Activated T-helper 17 cell treated with anti-CD3 and anti-CD28 coated beads, Interleukin-2, amount 50 U/mL, for 72 hours (primary cell): ENCODE measurements around the gene NOXO1. TPM values are rescaled to one million over a fixed set of nuclear protein-coding genes. Genes with fewer than 3 reads are reported as not detected.

Experiments
- ATAC-seq: fragments of 150-1000 bp; cut with Tn5 transposase; replicated peaks from 2 replicates; pipeline ENCODE4 v1.10.0; 2021; ENCODE audit warnings: mild to moderate bottlenecking, moderate library complexity
- H3K27ac Mint-ChIP-seq: one replicate; pipeline ENCODE4 v1.8.0; 2022; ENCODE audit warnings: mixed read lengths
- H3K27me3 Mint-ChIP-seq: one replicate; pipeline ENCODE4 v1.8.0; 2022; ENCODE audit warnings: mixed read lengths
- H3K36me3 Mint-ChIP-seq: one replicate; pipeline ENCODE4 v1.8.0; 2022; ENCODE audit warnings: low read depth, mild to moderate bottlenecking, mixed read lengths
- H3K4me1 Mint-ChIP-seq: one replicate; pipeline ENCODE4 v1.8.0; 2022; ENCODE audit warnings: mixed read lengths
- H3K4me3 Mint-ChIP-seq: one replicate; pipeline ENCODE4 v1.8.0; 2022; ENCODE audit warnings: mild to moderate bottlenecking, mixed read lengths
- H3K9me3 Mint-ChIP-seq: one replicate; pipeline ENCODE4 v1.8.0; 2022; ENCODE audit warnings: mixed read lengths
- total RNA-seq, 2 donors: library from RNA; stranded (reverse); gene quantifications; one replicate each; pipeline ENCODE4 v1.2.3, GENCODE V29; 2022

The NOXO1 gene, protein sequence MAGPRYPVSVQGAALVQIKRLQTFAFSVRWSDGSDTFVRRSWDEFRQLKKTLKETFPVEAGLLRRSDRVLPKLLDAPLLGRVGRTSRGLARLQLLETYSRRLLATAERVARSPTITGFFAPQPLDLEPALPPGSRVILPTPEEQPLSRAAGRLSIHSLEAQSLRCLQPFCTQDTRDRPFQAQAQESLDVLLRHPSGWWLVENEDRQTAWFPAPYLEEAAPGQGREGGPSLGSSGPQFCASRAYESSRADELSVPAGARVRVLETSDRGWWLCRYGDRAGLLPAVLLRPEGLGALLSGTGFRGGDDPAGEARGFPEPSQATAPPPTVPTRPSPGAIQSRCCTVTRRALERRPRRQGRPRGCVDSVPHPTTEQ
- 1 to 10 TPM in 1 of 2 donors, not detected in 1; 1.0 TPM for total RNA-seq

DNA sequence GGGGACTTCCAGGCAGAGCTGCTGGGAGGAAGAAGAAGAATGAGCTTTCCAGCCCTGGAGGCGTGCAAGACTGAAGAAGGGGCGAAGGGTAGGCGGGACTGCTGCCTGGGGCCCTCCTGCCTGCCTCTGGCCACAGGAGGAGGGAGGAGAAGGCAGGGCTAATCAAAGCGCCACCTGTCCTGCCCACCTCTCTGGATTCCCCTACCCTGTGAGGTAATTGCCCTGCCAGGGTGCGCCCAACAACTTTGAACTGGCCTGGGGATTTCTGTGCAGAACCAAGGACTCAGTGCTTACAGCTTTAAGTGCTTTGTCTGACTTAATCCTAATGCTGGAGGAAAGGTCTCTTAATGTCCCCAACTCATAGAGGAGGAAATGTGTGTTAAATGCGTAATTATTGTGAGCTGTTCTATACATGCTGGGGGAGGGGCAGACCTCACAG lies at the start of gene NOXO1:
Gene NOXO1 (minus strand): TSS at position 72 of the 439 bp plus-strand sequence. CDS start 290 bp downstream, outside the sequence.
- H3K4me1 Mint-ChIP-seq: no peaks in the 10 kb centered on the region
- no peak for ATAC-seq
- no peak within 1 kb of the TSS for H3K27ac Mint-ChIP-seq
- peaks cover 8% of the 10 kb centered on the region for H3K27me3 Mint-ChIP-seq
- no peaks in the 10 kb centered on the region for H3K9me3 Mint-ChIP-seq
- peaks cover 25% of the 10 kb centered on the region for H3K36me3 Mint-ChIP-seq
- H3K4me3 Mint-ChIP-seq: peak within 1 kb of the TSS; percentile 79

GRCh38 chr16:2030036-2030435 lies 48.8 kb upstream of the NOXO1 start:
- no peaks in the 10 kb centered on the region for H3K36me3 Mint-ChIP-seq
- H3K4me1 Mint-ChIP-seq: no peaks in the 10 kb centered on the region
- no peaks in the 10 kb centered on the region for H3K27me3 Mint-ChIP-seq
- no peaks in the 10 kb centered on the region for H3K9me3 Mint-ChIP-seq
- H3K4me3 Mint-ChIP-seq: no peak overlapping the region
- H3K27ac Mint-ChIP-seq: no peak overlapping the region
- ATAC-seq: no peak

- ATAC-seq: no peak
- Mint-ChIP-seq H3K9me3 (no peaks in the 10 kb centered on the region), H3K4me1 (no peaks in the 10 kb centered on the region), H3K36me3 (no peaks in the 10 kb centered on the region), H3K27me3 (no peaks in the 10 kb centered on the region), H3K4me3 (no peak overlapping the region), H3K27ac (no peak overlapping the region)
These were observed 48.1 kb upstream of the NOXO1 start for GRCh38 chr16:2029350-2029749.

DNA sequence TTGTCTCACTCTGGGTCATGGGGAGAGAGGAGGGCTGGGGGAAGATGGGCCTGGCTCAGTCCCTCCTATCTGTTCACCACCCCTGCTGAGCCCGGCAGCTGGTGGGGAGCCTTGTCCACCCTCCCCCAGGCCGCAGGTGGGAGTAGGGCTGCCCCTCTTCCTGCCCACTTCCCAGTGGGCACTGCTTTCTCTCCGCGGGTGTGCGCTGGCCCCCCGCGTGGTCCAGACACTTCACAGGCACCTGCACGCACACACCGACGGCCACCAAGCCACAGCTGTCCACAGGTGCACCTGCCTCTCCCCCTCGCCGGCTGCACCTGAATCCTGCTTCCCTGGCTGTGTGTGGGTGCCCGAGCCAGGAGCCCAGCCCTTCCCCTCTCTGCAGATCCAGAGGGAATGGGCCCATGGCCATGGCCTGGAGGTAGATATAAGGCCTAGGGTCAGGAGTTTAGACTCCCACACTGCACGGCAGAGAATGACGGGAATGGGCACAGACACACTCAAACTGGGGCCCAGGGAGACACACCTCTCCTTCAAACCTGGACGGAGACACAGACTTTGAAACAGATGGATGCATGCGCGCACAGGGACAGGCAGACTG lies 47.5 kb upstream of the NOXO1 start:
- no peaks in the 10 kb centered on the region for H3K36me3 Mint-ChIP-seq
- H3K4me3 Mint-ChIP-seq: no peak overlapping the region

GRCh38 chr16:2028146-2028545 lies 46.9 kb upstream of the NOXO1 start:
- no peak overlapping the region for H3K4me3 Mint-ChIP-seq
- H3K36me3 Mint-ChIP-seq: no peaks in the 10 kb centered on the region
- H3K9me3 Mint-ChIP-seq: no peaks in the 10 kb centered on the region
- ATAC-seq: no peak
- no peak overlapping the region for H3K27ac Mint-ChIP-seq
- H3K27me3 Mint-ChIP-seq: no peaks in the 10 kb centered on the region
- no peaks in the 10 kb centered on the region for H3K4me1 Mint-ChIP-seq

More for the DNA sequence above, 47.5 kb upstream of the NOXO1 start:
- Mint-ChIP-seq H3K4me1 (no peaks in the 10 kb centered on the region), H3K27me3 (no peaks in the 10 kb centered on the region), H3K9me3 (no peaks in the 10 kb centered on the region), H3K27ac (no peak overlapping the region)
- ATAC-seq: no peak

- no peaks in the 10 kb centered on the region for H3K4me1 Mint-ChIP-seq
- no peaks in the 10 kb centered on the region for H3K9me3 Mint-ChIP-seq
- H3K27ac Mint-ChIP-seq: no peak overlapping the region
- peaks cover 3% of the 10 kb centered on the region for H3K27me3 Mint-ChIP-seq
- no peak for ATAC-seq
- H3K4me3 Mint-ChIP-seq: peak overlapping the region; percentile 59
- H3K36me3 Mint-ChIP-seq: no peaks in the 10 kb centered on the region
These were observed 46.0 kb upstream of the NOXO1 start for GRCh38 chr16:2027024-2028010.

- no peaks in the 10 kb centered on the region for H3K9me3 Mint-ChIP-seq
- H3K36me3 Mint-ChIP-seq: no peaks in the 10 kb centered on the region
- no peak within 1 kb of the TSS for H3K27ac Mint-ChIP-seq
- H3K4me1 Mint-ChIP-seq: no peaks in the 10 kb centered on the region
- peaks cover 5% of the 10 kb centered on the region for H3K27me3 Mint-ChIP-seq
- peak within 1 kb of the TSS; percentile 59 for H3K4me3 Mint-ChIP-seq
- ATAC-seq: no peak
These were observed 45.3 kb upstream of the NOXO1 start, which contains the start of gene NHERF2 for GRCh38 chr16:2026461-2027023. Gene NHERF2 (plus strand): TSS chr16:2026902. CDS start chr16:2027006, 104 bp downstream.

DNA sequence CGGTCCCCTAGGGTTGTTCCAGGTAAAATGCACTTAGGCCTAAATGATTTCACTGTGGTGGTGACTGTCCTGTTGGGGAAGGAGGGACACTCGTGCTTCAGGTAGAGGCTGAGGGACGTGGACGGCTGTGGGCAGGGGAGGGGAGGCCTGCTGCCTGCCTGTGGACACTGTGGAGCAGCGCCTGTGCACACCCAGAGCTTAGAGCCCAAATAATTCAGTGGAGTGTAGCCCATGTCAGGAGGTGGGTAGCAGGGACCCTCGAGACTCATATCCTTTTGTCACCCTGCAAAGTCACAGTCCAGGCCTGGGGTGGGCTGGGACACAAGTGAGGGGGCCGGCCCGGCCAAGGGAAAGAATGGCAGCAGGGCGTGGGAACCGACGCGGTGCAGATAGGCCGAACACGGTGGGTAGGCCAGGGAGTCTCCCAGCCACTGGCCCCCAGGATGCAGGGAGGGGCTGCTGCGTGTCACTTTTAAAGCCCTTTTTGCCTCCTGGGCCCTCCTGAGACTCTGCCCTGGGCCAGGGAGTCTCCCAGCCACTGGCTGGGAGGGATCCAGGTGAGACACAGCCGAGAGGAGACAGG lies 44.7 kb upstream of the NOXO1 start:
- no peaks in the 10 kb centered on the region for H3K36me3 Mint-ChIP-seq
- no peak for ATAC-seq
- H3K4me3 Mint-ChIP-seq: peak overlapping the region; percentile 39
- H3K27ac Mint-ChIP-seq: no peak overlapping the region
- no peaks in the 10 kb centered on the region for H3K9me3 Mint-ChIP-seq
- no peaks in the 10 kb centered on the region for H3K4me1 Mint-ChIP-seq
- peaks cover 6% of the 10 kb centered on the region for H3K27me3 Mint-ChIP-seq

DNA sequence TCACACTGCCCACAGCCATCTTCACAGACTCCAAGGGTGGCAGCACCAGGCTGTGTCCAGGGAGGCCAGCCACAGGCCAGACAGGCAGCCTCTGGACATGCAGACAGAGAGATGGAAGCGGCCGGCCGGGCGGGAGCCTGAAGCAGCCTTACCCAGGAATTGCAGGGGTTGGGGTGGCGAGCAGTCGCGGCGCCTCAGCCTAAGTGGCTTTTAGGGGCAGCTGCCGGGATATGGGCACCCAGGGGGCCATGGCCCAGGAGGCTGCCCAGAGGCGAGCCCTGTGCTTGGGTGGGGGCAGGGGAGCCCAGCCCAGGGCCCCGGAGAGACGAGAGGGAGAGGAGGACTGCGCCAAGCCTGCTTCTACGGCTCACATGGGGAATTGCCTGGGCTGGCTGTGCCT lies 44.0 kb upstream of the NOXO1 start:
- Mint-ChIP-seq H3K27ac (no peak overlapping the region), H3K27me3 (peaks cover 6% of the 10 kb centered on the region), H3K4me3 (no peak overlapping the region), H3K4me1 (no peaks in the 10 kb centered on the region), H3K36me3 (no peaks in the 10 kb centered on the region), H3K9me3 (no peaks in the 10 kb centered on the region)
- no peak for ATAC-seq

GRCh38 chr16:2024032-2024420 lies 42.8 kb upstream of the NOXO1 start:
- Mint-ChIP-seq H3K27ac (no peak overlapping the region), H3K4me1 (no peaks in the 10 kb centered on the region), H3K9me3 (no peaks in the 10 kb centered on the region), H3K36me3 (no peaks in the 10 kb centered on the region), H3K4me3 (peak overlapping the region; percentile 38), H3K27me3 (peaks cover 6% of the 10 kb centered on the region)
- ATAC-seq: no peak

GRCh38 chr16:2023092-2024031 lies 42.1 kb upstream of the NOXO1 start:
- Mint-ChIP-seq H3K36me3 (no peaks in the 10 kb centered on the region), H3K4me1 (no peaks in the 10 kb centered on the region), H3K4me3 (peak overlapping the region; percentile 68), H3K27me3 (peaks cover 10% of the 10 kb centered on the region), H3K9me3 (no peaks in the 10 kb centered on the region), H3K27ac (peak overlapping the region; percentile 72)
- ATAC-seq: peak; percentile 88

DNA sequence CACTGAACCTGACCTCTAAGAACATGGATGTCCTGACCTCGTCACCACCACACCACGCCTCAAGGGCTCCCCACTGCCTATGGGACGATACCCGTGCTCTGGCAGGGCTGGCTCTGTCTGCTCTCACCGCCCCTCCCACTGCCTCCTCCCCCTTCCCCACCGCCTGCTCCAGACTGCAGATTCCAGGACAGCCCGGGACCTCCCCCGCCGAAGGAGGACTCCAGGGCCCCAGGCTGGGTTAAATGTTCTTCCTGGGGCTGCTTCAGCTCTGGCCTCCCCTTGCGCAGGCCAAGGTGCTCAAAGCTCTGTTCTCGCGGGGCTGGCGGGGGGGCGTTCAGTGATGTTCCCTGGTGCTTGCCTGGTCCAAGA lies 41.4 kb upstream of the NOXO1 start:
- Mint-ChIP-seq H3K4me1 (no peaks in the 10 kb centered on the region), H3K27ac (peak overlapping the region; percentile 72), H3K36me3 (no peaks in the 10 kb centered on the region), H3K27me3 (peaks cover 10% of the 10 kb centered on the region), H3K4me3 (peak overlapping the region; percentile 68), H3K9me3 (no peaks in the 10 kb centered on the region)
- peak; percentile 44 for ATAC-seq
